ENCODE data around the gene CFAP45.

Gene CFAP45

DNA sequence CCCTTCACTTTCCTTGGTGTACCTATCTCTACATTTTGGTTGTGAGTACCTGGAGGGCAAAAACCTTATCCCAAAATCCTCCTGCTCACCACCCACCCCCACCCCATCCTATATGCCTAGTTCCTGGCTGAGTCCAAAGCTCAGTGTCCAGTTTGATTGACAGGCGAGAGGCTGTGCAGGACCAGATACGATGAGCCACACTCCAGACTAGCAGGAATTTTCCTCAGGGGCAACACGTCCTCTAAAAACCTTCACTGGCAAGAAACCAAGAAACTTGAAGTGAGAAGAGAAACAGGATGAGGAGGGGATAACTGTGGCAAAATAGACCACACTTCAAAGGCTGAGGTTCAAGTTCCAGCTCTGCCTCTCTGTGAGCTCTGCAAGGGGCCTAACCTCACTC lies 74.4 kb downstream of the CFAP45 start:
- DNase-seq, result no peak

- no peak for DNase-seq
Observed at GRCh38 chr1:159823406-159823805, 76.6 kb downstream of the CFAP45 start.
